ENCODE results near the gene HYAL3.

DNA sequence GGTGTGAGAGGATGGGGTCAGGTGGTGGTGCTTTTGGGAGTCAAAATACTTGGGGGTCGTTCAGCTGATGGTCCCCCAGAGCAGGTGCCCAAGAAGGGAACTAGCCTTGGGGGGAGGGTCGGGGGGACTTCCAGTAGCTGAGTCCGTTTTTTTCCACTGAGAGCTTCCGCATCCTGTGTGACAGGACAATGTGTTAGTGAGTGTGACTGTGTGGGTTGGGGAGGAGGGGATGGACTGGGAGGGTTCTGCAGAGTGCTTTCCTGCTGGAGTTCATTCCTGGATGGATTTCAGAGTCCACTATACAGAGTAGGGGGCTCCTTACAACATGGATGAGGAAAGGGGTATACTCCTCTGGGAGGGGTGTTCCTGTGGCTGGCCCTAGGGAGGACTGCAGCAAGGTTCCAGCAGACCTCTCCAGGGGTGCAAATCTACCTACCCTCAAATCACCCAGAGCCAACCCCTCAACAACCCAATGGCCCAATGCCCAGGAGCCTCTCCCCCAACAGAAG, 23.9 kb upstream of the HYAL3 start:
- TF ChIP-seq EZH2 (IDR thresholded peaks at IDR 0.05; ENCODE audit: borderline replicate concordance, insufficient read depth, low read length, poor library complexity, severe bottlenecking) (no peak), RAD21 (conservative IDR thresholded peaks at IDR 0.05) (no peak), MXI1 (conservative IDR thresholded peaks at IDR 0.05; ENCODE audit: poor library complexity, severe bottlenecking) (no peak), TAF1 (IDR thresholded peaks at IDR 0.05; ENCODE audit: low read depth) (no peak)
- TF ChIP-seq, protein P1, sequence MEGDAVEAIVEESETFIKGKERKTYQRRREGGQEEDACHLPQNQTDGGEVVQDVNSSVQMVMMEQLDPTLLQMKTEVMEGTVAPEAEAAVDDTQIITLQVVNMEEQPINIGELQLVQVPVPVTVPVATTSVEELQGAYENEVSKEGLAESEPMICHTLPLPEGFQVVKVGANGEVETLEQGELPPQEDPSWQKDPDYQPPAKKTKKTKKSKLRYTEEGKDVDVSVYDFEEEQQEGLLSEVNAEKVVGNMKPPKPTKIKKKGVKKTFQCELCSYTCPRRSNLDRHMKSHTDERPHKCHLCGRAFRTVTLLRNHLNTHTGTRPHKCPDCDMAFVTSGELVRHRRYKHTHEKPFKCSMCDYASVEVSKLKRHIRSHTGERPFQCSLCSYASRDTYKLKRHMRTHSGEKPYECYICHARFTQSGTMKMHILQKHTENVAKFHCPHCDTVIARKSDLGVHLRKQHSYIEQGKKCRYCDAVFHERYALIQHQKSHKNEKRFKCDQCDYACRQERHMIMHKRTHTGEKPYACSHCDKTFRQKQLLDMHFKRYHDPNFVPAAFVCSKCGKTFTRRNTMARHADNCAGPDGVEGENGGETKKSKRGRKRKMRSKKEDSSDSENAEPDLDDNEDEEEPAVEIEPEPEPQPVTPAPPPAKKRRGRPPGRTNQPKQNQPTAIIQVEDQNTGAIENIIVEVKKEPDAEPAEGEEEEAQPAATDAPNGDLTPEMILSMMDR (IDR thresholded peaks at IDR 0.05; ENCODE audit: poor library complexity, severe bottlenecking) = no peak
- TF ChIP-seq, protein P2, sequence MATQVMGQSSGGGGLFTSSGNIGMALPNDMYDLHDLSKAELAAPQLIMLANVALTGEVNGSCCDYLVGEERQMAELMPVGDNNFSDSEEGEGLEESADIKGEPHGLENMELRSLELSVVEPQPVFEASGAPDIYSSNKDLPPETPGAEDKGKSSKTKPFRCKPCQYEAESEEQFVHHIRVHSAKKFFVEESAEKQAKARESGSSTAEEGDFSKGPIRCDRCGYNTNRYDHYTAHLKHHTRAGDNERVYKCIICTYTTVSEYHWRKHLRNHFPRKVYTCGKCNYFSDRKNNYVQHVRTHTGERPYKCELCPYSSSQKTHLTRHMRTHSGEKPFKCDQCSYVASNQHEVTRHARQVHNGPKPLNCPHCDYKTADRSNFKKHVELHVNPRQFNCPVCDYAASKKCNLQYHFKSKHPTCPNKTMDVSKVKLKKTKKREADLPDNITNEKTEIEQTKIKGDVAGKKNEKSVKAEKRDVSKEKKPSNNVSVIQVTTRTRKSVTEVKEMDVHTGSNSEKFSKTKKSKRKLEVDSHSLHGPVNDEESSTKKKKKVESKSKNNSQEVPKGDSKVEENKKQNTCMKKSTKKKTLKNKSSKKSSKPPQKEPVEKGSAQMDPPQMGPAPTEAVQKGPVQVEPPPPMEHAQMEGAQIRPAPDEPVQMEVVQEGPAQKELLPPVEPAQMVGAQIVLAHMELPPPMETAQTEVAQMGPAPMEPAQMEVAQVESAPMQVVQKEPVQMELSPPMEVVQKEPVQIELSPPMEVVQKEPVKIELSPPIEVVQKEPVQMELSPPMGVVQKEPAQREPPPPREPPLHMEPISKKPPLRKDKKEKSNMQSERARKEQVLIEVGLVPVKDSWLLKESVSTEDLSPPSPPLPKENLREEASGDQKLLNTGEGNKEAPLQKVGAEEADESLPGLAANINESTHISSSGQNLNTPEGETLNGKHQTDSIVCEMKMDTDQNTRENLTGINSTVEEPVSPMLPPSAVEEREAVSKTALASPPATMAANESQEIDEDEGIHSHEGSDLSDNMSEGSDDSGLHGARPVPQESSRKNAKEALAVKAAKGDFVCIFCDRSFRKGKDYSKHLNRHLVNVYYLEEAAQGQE (IDR thresholded peaks at IDR 0.05; ENCODE audit: borderline replicate concordance) = no peak
